T-cell (primary cell): ENCODE results near the gene OR9A4. TPM values are rescaled to one million over a fixed set of nuclear protein-coding genes. Genes with fewer than 3 reads are reported as not detected.
A peak's percentile ranks its signal among the peaks of the same experiment; 100 is the strongest.

Source experiments
- ATAC-seq, 4 experiments: fragments of 200-7000 bp in 3 of 4; fragments of 150-1000 bp in 1 of 4; cut with Tn5 transposase; replicated peaks in 1 of 4; 1 replicate in 3 of 4; 2 replicates in 1 of 4; pipeline ENCODE4 v1.10.0; 2021; ENCODE audit warnings: moderate library complexity in 3 of 4, mild to moderate bottlenecking in 2 of 4, moderate number of reproducible peaks in 1 of 4
- CTCF ChIA-PET, 2 donors: fragments of 300-600 bp; sonication (Branson Sonifier 250); formaldehyde crosslinking; loops; one replicate each; lab custom pipeline; 2022; ENCODE audit warnings: antibody characterized with exemption in 2 of 2; lab: Charles Lee
- POLR2A ChIA-PET, 2 donors: fragments of 300-600 bp; sonication (Branson Sonifier 250); formaldehyde crosslinking; loops; one replicate each; lab custom pipeline; 2022; ENCODE audit warnings: antibody characterized with exemption in 2 of 2; lab: Charles Lee
- DNase-seq, 35 experiments: peaks; one replicate each; pipeline versions ENCODE4 v3.0.0 to v3.0.0-alpha.2; 2013 to 2023
- H3K27ac ChIP-seq: one replicate; pipeline ENCODE4 v1.5.1; 2013; ENCODE audit warnings: low read length
- H3K27me3 ChIP-seq, 2 experiments: replicated peaks in 1 of 2; 1 replicate in 1 of 2; 2 replicates in 1 of 2; pipeline versions ENCODE4 v1.6.1 to v1.7.0; 2013; ENCODE audit warnings: low read length in 1 of 2, mixed read lengths in 1 of 2; ENCODE audit not compliant: control insufficient read depth in 2 of 2, insufficient read depth in 2 of 2; ENCODE audit errors: extremely low read depth in 1 of 2
- H3K36me3 ChIP-seq, 2 donors: 1 replicate in 1 of 2; 2 replicates in 1 of 2; pipeline versions ENCODE4 v1.6.1 to v1.7.0; 2013; ENCODE audit warnings: low read length in 1 of 2; ENCODE audit not compliant: control insufficient read depth in 2 of 2, insufficient read depth in 1 of 2; ENCODE audit errors: extremely low read depth in 1 of 2
- H3K4me1 ChIP-seq, 2 experiments: 1 replicate in 1 of 2; 2 replicates in 1 of 2; pipeline versions ENCODE4 v1.6.1 to v1.7.0; 2013; ENCODE audit warnings: low read length in 2 of 2, mixed read lengths in 1 of 2; ENCODE audit not compliant: insufficient read depth in 2 of 2, control insufficient read depth in 1 of 2; ENCODE audit errors: extremely low read depth in 1 of 2
- H3K4me3 ChIP-seq, 2 donors: 1 replicate in 1 of 2; 2 replicates in 1 of 2; pipeline versions ENCODE4 v1.5.1 to v1.7.0; 2013; ENCODE audit warnings: mild to moderate bottlenecking in 2 of 2, low read length in 1 of 2, moderate library complexity in 1 of 2; ENCODE audit not compliant: control insufficient read depth in 1 of 2; ENCODE audit errors: extremely low read depth in 1 of 2
- H3K9me3 ChIP-seq: 2 replicates; pipeline ENCODE4 v1.7.0; 2013
- H3K27ac Mint-ChIP-seq, 2 donors: one replicate each; pipeline ENCODE4 v1.8.0; 2020 to 2021; ENCODE audit warnings: mild to moderate bottlenecking in 2 of 2, mixed read lengths in 2 of 2
- H3K27me3 Mint-ChIP-seq, 2 donors: one replicate each; pipeline ENCODE4 v1.8.0; 2021 to 2022; ENCODE audit warnings: mixed read lengths in 2 of 2
- H3K36me3 Mint-ChIP-seq: one replicate; pipeline ENCODE4 v1.8.0; 2021; ENCODE audit warnings: mixed read lengths
- H3K4me1 Mint-ChIP-seq, 3 donors: one replicate each; pipeline ENCODE4 v1.8.0; 2020 to 2022; ENCODE audit warnings: mixed read lengths in 3 of 3, mild to moderate bottlenecking in 1 of 3
- H3K4me3 Mint-ChIP-seq, 3 donors: one replicate each; pipeline ENCODE4 v1.8.0; 2020 to 2022; ENCODE audit warnings: mild to moderate bottlenecking in 3 of 3, mixed read lengths in 3 of 3, moderate library complexity in 3 of 3
- H3K9me3 Mint-ChIP-seq, 3 donors: one replicate each; pipeline ENCODE4 v1.8.0; 2020 to 2022; ENCODE audit warnings: mixed read lengths in 3 of 3
- whole genome bisulfite sequencing: methylation state at CpG from one replicate; pipeline ENCODE4 v1.1.5; 2013; ENCODE audit warnings: missing lambda C conversion rate; ENCODE audit not compliant: insufficient coverage; 5-methylcytosine and 5-hydroxymethylcytosine counted together
- total RNA-seq, 35 experiments: library from RNA in 6 of 35; stranded (reverse) in 6 of 35; fragments of 120-200 nt in 1 of 35; gene quantifications; one replicate each; pipeline versions ENCODE4 v1.2.1 to v1.2.4 and lab custom pipeline; 2013 to 2026

OR9A4 gene
- total RNA-seq, 5 donors from 2014 or later (not counting 1 experiment from before 2014, with no cell fraction given), result not detected

DNA sequence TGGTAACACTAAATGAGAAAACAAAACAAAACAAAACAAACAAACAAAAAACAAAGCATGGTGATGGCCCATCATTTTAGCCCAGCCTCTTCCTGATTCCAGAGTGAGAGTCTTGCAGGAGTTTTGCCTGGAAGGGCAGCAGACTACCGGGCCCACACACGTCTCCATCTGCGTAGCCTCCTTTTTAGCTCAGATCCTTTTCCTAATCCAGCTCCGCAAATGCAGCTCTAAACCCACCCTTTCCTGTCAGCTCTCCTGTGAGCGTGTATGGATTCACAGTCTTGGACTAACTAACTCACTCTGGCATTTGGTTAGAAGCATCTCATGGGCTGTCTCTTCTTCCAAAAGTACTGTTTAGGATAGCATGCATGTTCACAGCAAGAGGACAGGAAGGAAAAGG, 14.0 kb downstream of the OR9A4 start:
- Mint-ChIP-seq H3K27ac (no peak overlapping the region), H3K27me3 (peaks cover 3 to 7% of the 10 kb centered on the region in 2 donors), H3K4me3 (no peak overlapping the region), H3K36me3 (peaks cover 4% of the 10 kb centered on the region), H3K4me1 (no peaks in the 10 kb centered on the region), H3K9me3 (peaks cover 3 to 10% (median 6%) of the 10 kb centered on the region in 3 donors)
- no peaks in the 10 kb centered on the region for H3K9me3 ChIP-seq
- no peak for DNase-seq
- H3K27me3 ChIP-seq, result no peaks in the 10 kb centered on the region
- H3K36me3 ChIP-seq, result no peaks in the 10 kb centered on the region
- no peaks in the 10 kb centered on the region for H3K4me1 ChIP-seq
- POLR2A ChIA-PET, result no interaction called here
- 90% methylated on average over 4 of the region's 5 CpGs for WGBS
- CTCF ChIA-PET, result no interaction called here
- ATAC-seq, result no peak
- H3K4me3 ChIP-seq, result no peak overlapping the region
- no peak overlapping the region for H3K27ac ChIP-seq

DNA sequence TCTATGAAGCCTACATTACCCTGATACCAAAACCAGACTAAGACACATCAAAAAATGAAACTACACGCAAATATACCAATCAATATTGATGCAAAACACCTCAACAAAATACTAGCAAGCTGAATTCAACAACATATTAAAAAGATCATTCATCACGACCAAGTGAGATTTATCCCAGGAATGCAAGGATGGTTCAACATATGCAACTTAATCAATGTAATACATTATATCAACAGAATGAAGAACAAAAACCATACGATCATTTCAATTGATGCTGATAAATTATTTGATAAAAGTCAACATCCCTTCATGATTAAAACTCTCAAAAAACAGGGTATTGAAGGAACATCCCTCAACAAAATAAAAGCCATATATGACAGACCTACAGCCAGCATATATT, 24.9 kb downstream of the OR9A4 start:
- no peak overlapping the region for H3K27ac Mint-ChIP-seq
- Histone ChIP-seq H3K36me3 (no peaks in the 10 kb centered on the region), H3K4me3 (no peak overlapping the region), H3K4me1 (no peaks in the 10 kb centered on the region), H3K27me3 (peaks cover 0 to 5% of the 10 kb centered on the region in 2 experiments), H3K9me3 (no peaks in the 10 kb centered on the region), H3K27ac (no peak overlapping the region)
- H3K4me1 Mint-ChIP-seq, result no peaks in the 10 kb centered on the region
- peaks cover 0 to 9% of the 10 kb centered on the region in 2 donors for H3K27me3 Mint-ChIP-seq
- ATAC-seq (no peak), DNase-seq (no peak)
- H3K4me3 Mint-ChIP-seq, result no peak overlapping the region
- no peaks in the 10 kb centered on the region for H3K36me3 Mint-ChIP-seq
- 100% methylated on average over 1 of the region's 3 CpGs for WGBS
- ChIA-PET CTCF (no interaction called here), POLR2A (no interaction called here)
- H3K9me3 Mint-ChIP-seq, result peaks cover 21 to 39% (median 25%) of the 10 kb centered on the region in 3 donors

DNA sequence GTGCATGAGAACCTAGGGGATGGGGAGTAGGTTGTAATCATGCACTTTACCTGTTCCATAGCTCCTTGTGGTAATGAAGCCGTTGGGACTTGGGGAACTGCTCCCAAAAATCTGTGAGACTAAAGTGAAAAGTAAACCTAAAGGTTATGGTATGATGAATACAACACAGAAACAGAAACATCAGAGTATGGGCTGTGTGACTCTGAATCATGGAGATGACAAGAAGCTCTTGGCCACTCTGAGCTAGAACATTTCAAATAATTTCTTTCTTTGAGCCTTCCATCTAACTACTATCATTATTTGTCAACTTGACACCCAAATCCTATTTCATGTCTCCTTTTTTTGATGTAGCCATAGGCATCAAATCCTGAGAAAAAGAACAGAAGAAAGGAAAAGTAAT, 27.6 kb downstream of the OR9A4 start:
- Histone ChIP-seq H3K27ac (no peak overlapping the region), H3K9me3 (no peaks in the 10 kb centered on the region), H3K27me3 (no peaks in the 10 kb centered on the region), H3K4me1 (no peaks in the 10 kb centered on the region), H3K4me3 (no peak overlapping the region), H3K36me3 (no peaks in the 10 kb centered on the region)
- no peak overlapping the region for H3K4me3 Mint-ChIP-seq
- DNase-seq (no peak), ATAC-seq (no peak)
- H3K9me3 Mint-ChIP-seq, result peaks cover 20 to 34% (median 21%) of the 10 kb centered on the region in 3 donors
- no peaks in the 10 kb centered on the region for H3K4me1 Mint-ChIP-seq
- CTCF ChIA-PET, result no interaction called here
- no peaks in the 10 kb centered on the region for H3K36me3 Mint-ChIP-seq
- H3K27me3 Mint-ChIP-seq, result peaks cover 0 to 6% of the 10 kb centered on the region in 2 donors
- POLR2A ChIA-PET, result no interaction called here
- no peak overlapping the region for H3K27ac Mint-ChIP-seq
- no CpG with 5 or more reads among the region's 1 CpG for WGBS

DNA sequence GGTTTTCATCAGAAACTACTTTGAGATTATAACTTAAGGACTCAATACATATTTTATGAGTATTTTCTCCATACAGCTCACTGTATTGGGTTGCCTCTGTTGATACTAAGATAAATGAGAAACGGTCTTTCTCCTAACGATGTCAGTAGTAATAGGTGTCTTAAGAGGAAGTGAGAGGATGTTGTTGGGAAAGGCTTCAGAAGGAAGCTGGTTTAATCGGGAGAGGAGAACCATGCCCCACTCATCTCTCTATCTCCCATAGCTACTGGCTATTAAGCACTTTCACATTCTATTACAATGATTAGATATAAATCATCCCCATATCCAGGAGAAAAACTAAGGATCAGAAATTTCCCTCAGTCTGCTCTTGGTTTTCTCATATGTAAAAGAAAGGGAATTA, 28.6 kb downstream of the OR9A4 start:
- no CpG with 5 or more reads among the region's 3 CpGs for WGBS
- DNase-seq, result no peak
- ChIA-PET POLR2A (no interaction called here), CTCF (no interaction called here)
- no peak overlapping the region for H3K27ac Mint-ChIP-seq
- Histone ChIP-seq H3K9me3 (no peaks in the 10 kb centered on the region), H3K4me1 (no peaks in the 10 kb centered on the region), H3K27me3 (no peaks in the 10 kb centered on the region), H3K27ac (no peak overlapping the region), H3K4me3 (no peak overlapping the region), H3K36me3 (no peaks in the 10 kb centered on the region)
- H3K4me1 Mint-ChIP-seq, result no peaks in the 10 kb centered on the region
- H3K9me3 Mint-ChIP-seq, result peaks cover 16 to 28% (median 19%) of the 10 kb centered on the region in 3 donors
- H3K36me3 Mint-ChIP-seq, result no peaks in the 10 kb centered on the region
- peaks cover 0 to 6% of the 10 kb centered on the region in 2 donors for H3K27me3 Mint-ChIP-seq
- ATAC-seq, result no peak
- no peak overlapping the region for H3K4me3 Mint-ChIP-seq

DNA sequence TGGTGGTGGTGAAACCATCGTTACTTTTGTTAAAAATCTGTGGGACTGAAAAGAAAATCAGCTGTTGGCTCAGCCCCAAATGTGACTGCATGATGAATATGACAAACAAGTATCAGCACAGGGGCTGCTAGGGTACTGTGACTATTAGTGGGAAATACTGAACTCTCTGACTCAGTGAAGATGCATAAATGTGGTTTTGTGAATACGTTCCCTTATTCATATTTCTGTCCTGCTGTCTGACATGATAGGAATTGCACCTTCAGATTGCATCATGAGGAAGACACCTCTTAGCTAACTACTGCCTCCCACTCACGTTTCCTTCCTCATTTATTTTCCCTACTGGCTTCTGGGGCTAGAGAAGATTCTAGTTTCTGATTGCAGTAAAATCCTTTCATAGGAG, 29.2 kb downstream of the OR9A4 start:
- POLR2A ChIA-PET, result no interaction called here
- ATAC-seq, result no peak
- no peak overlapping the region for H3K4me3 ChIP-seq
- Mint-ChIP-seq H3K4me3 (no peak overlapping the region), H3K4me1 (no peaks in the 10 kb centered on the region), H3K27ac (no peak overlapping the region), H3K27me3 (peaks cover 0 to 8% of the 10 kb centered on the region in 2 donors), H3K9me3 (peaks cover 16 to 22% (median 16%) of the 10 kb centered on the region in 3 donors), H3K36me3 (no peaks in the 10 kb centered on the region)
- H3K9me3 ChIP-seq, result no peaks in the 10 kb centered on the region
- WGBS, result no CpG with 5 or more reads among the region's 3 CpGs
- no peak overlapping the region for H3K27ac ChIP-seq
- DNase-seq, result peak in 1 of 35 experiments; percentile 10
- CTCF ChIA-PET, result no interaction called here
- no peaks in the 10 kb centered on the region for H3K36me3 ChIP-seq
- no peaks in the 10 kb centered on the region for H3K27me3 ChIP-seq
- no peaks in the 10 kb centered on the region for H3K4me1 ChIP-seq

DNA sequence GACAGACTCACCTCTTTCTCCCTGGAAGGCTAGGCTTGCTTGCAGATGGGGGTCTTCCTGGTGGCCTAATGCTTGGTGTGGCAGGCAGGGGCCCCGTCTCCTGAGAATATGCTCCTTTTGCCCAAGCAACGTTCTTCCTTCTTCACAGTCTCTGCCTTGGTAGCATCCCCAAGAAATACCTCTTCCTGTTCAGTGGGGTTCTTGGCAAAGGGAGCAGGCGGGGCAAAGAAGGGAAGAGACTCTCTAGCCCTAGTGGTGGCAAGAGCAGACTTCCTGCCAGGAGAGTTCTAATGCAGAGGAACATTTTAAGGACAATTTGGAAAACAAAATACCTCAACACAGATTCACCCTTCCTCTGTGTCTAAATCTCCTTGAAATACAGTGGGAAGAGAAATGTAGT, 30.6 kb downstream of the OR9A4 start, which contains the start of gene CLEC5A:
Gene CLEC5A (minus strand): TSS at position 179 of the 400 bp plus-strand sequence. CDS start 682 bp downstream, outside the sequence.
- CTCF ChIA-PET, result no interaction called here
- Mint-ChIP-seq H3K4me1 (no peaks in the 10 kb centered on the region), H3K9me3 (peaks cover 6 to 11% (median 6%) of the 10 kb centered on the region in 3 donors), H3K4me3 (no peak within 1 kb of the TSS), H3K36me3 (no peaks in the 10 kb centered on the region), H3K27ac (no peak within 1 kb of the TSS), H3K27me3 (peaks cover 0 to 3% of the 10 kb centered on the region in 2 donors)
- no peaks in the 10 kb centered on the region for H3K9me3 ChIP-seq
- POLR2A ChIA-PET, result no interaction called here
- DNase-seq (no peak), ATAC-seq (no peak)
- H3K4me3 ChIP-seq, result no peak within 1 kb of the TSS
- no peaks in the 10 kb centered on the region for H3K36me3 ChIP-seq
- no peak within 1 kb of the TSS for H3K27ac ChIP-seq
- no peaks in the 10 kb centered on the region for H3K27me3 ChIP-seq
- H3K4me1 ChIP-seq, result no peaks in the 10 kb centered on the region
- no CpG with 5 or more reads among the region's 3 CpGs for WGBS

DNA sequence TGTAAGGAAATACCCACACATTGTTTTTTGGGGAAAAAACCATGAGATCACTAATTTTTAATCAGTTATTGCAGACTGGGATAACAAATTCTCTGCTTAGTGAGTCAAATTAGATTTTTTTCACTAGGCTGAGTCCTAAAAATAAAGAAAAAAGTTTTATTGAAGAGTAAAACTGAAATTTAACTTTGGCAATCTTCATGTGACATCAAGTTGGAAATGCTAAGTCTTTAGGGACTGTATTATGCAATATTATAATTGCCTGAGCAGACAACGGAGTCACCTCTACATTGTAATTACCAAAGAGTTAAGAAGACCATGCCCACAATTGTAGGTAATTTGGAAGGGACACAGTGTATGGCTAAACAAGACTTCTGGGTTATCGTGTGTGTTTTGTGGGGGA, 32.8 kb downstream of the OR9A4 start:
- H3K9me3 ChIP-seq, result no peaks in the 10 kb centered on the region
- H3K4me3 Mint-ChIP-seq, result no peak overlapping the region

More for the DNA sequence above, 32.8 kb downstream of the OR9A4 start:
- no peak overlapping the region for H3K4me3 ChIP-seq
- no peaks in the 10 kb centered on the region for H3K36me3 ChIP-seq
- H3K36me3 Mint-ChIP-seq, result no peaks in the 10 kb centered on the region
- ChIA-PET CTCF (no interaction called here), POLR2A (no interaction called here)
- WGBS, result 88% methylated on average over 1 of the region's 2 CpGs
- no peak for DNase-seq
- no peaks in the 10 kb centered on the region for H3K4me1 Mint-ChIP-seq
- H3K9me3 Mint-ChIP-seq, result no peaks in the 10 kb centered on the region
- no peaks in the 10 kb centered on the region for H3K27me3 ChIP-seq
- H3K27me3 Mint-ChIP-seq, result peaks cover 0 to 2% of the 10 kb centered on the region in 2 donors
- ATAC-seq, result no peak
- no peaks in the 10 kb centered on the region for H3K4me1 ChIP-seq
- no peak overlapping the region for H3K27ac ChIP-seq
- no peak overlapping the region for H3K27ac Mint-ChIP-seq
